ENCODE data around the gene GYPE.

- TF ChIP-seq CTCF (IDR thresholded peaks at IDR 0.05) (no peak), POLR2AphosphoS5 (IDR thresholded peaks at IDR 0.05) (no peak), POLR2A (IDR thresholded peaks at IDR 0.05) (no peak)
Observed at GRCh38 chr4:143921181-143921580, 15.8 kb upstream of the GYPE start.

All from breast epithelium (tissue), 3 donors.